Caco-2 (cell line): ENCODE data around the gene FAM3A. TPM values are rescaled to one million over a fixed set of nuclear protein-coding genes. Genes with fewer than 3 reads are reported as not detected.

Experiments
- BruUV-seq: library from RNA; stranded (reverse); fragments of 400-500 nt; replicated peaks from 2 replicates; lab custom pipeline; 2021; lab: Mats Ljungman, UMichigan
- CTCF ChIA-PET: fragments of 300-600 bp; sonication (Branson Sonifier 250); formaldehyde crosslinking; loops from one replicate; lab custom pipeline; 2022; ENCODE audit warnings: antibody characterized with exemption; lab: Charles Lee
- POLR2A ChIA-PET: fragments of 300-600 bp; sonication (Branson Sonifier 250); formaldehyde crosslinking; loops from one replicate; lab custom pipeline; 2022; ENCODE audit warnings: antibody characterized with exemption; lab: Charles Lee
- DNase-seq, 2 experiments: peaks; one replicate each; pipeline versions ENCODE4 v3.0.0 to v3.0.0-alpha.2; 2020 to 2022
- H3K27me3 ChIP-seq: replicated peaks from 2 replicates; pipeline ENCODE4 v1.6.0; 2011; ENCODE audit warnings: low read length; ENCODE audit not compliant: control insufficient read depth, insufficient read depth
- H3K36me3 ChIP-seq: 2 replicates; pipeline ENCODE4 v1.5.1; 2011; ENCODE audit warnings: low read length; ENCODE audit not compliant: control insufficient read depth, insufficient read depth
- H3K4me1 ChIP-seq: fragments of 250-450 bp; sonication (Bioruptor Pico); 2 replicates; pipeline ENCODE4 v1.5.1; 2020; ENCODE audit warnings: mild to moderate bottlenecking
- H3K4me3 ChIP-seq: 2 replicates; pipeline ENCODE4 v1.5.1; 2011; ENCODE audit warnings: low read depth, mild to moderate bottlenecking, control low read depth, low read length
- H3K9me3 ChIP-seq: fragments of 250-450 bp; sonication (Bioruptor Pico); 2 replicates; pipeline ENCODE4 v1.5.1; 2020; ENCODE audit warnings: mild to moderate bottlenecking, moderate library complexity
- H3K27ac Mint-ChIP-seq: one replicate; pipeline ENCODE4 v1.8.0; 2022; ENCODE audit warnings: mixed read lengths; ENCODE audit not compliant: unreplicated experiment
- H3K27me3 Mint-ChIP-seq: one replicate; pipeline ENCODE4 v1.8.0; 2022; ENCODE audit warnings: mixed read lengths; ENCODE audit not compliant: insufficient read depth, unreplicated experiment
- H3K36me3 Mint-ChIP-seq: one replicate; pipeline ENCODE4 v1.8.0; 2022; ENCODE audit warnings: mild to moderate bottlenecking, mixed read lengths; ENCODE audit not compliant: insufficient read depth, unreplicated experiment
- H3K4me1 Mint-ChIP-seq: one replicate; pipeline ENCODE4 v1.8.0; 2022; ENCODE audit warnings: low read depth, mixed read lengths; ENCODE audit not compliant: unreplicated experiment
- H3K4me3 Mint-ChIP-seq: one replicate; pipeline ENCODE4 v1.8.0; 2022; ENCODE audit warnings: mild to moderate bottlenecking, moderate library complexity, mixed read lengths; ENCODE audit not compliant: unreplicated experiment
- H3K9me3 Mint-ChIP-seq: one replicate; pipeline ENCODE4 v1.8.0; 2022; ENCODE audit warnings: mixed read lengths; ENCODE audit not compliant: unreplicated experiment
- CTCF ChIP-seq, 2 experiments: fragments of 200-600 bp in 1 of 2; IDR thresholded peaks; 1 replicate in 1 of 2; 2 replicates in 1 of 2; pipeline versions ENCODE4 v1.5.1 to v1.8.0; 2011 to 2022; ENCODE audit warnings: antibody characterized with exemption in 1 of 2, control low read depth in 1 of 2, inconsistent platforms in 1 of 2, low read depth in 1 of 2, low read length in 1 of 2, mild to moderate bottlenecking in 1 of 2, moderate library complexity in 1 of 2; ENCODE audit not compliant: insufficient read depth in 1 of 2, severe bottlenecking in 1 of 2, unreplicated experiment in 1 of 2
- intact Hi-C: fragments of 100-400 bp; cut with micrococcal nuclease; formaldehyde crosslinking; loops from one replicate; pipeline ENCODE4 v1.10.0; 2022; ENCODE audit not compliant: unreplicated experiment
- total RNA-seq: library from RNA; stranded (reverse); gene quantifications from 2 replicates; pipeline ENCODE4 v1.2.3, GENCODE V29; 2022

Gene FAM3A
- total RNA-seq, 1 experiment from 2014 or later: 27.3 TPM

- Mint-ChIP-seq H3K27me3 (no peaks in the 10 kb centered on the region), H3K4me3 (no peak overlapping the region), H3K9me3 (no peaks in the 10 kb centered on the region), H3K36me3 (peaks cover 20% of the 10 kb centered on the region), H3K27ac (no peak overlapping the region), H3K4me1 (no peaks in the 10 kb centered on the region)
- ChIA-PET CTCF (interaction anchor here (0.6 to 1.4 kb wide), 2 partner anchors 129 to 159 kb away, joined by 4 to 5 read pairs; no protein-coding TSS in a partner anchor), POLR2A (no interaction called here)
- no TSS peak for BruUV-seq
- H3K9me3 ChIP-seq: no peaks in the 10 kb centered on the region
- no peak overlapping the region for H3K4me3 ChIP-seq
- intact Hi-C loops: no loop called here
- DNase-seq: no peak
- TF ChIP-seq CTCF (IDR thresholded peaks at IDR 0.05; ENCODE audit: insufficient read depth in 1 of 2, low read depth in 1 of 2, low read length in 1 of 2, severe bottlenecking in 1 of 2, unreplicated experiment in 1 of 2): no peak
- no peaks in the 10 kb centered on the region for H3K27me3 ChIP-seq
- H3K4me1 ChIP-seq: peaks cover 5% of the 10 kb centered on the region; the same call in 1 of the 2 replicates
- peaks cover 5% of the 10 kb centered on the region; the same call in 1 of the 2 replicates for H3K36me3 ChIP-seq
Measured at GRCh38 chrX:154532690-154533089, 16.7 kb upstream of the FAM3A start.

- Histone ChIP-seq H3K27me3 (no peaks in the 10 kb centered on the region), H3K4me1 (peaks cover 5% of the 10 kb centered on the region; the same call in 1 of the 2 replicates), H3K9me3 (no peaks in the 10 kb centered on the region), H3K36me3 (peaks cover 5% of the 10 kb centered on the region; the same call in 1 of the 2 replicates), H3K4me3 (no peak overlapping the region)
- intact Hi-C loops: no loop called here
- ChIA-PET CTCF (interaction anchor here (0.6 to 1.4 kb wide), 3 partner anchors 14 to 158 kb away, joined by 3 to 5 read pairs (median 5); no protein-coding TSS in a partner anchor), POLR2A (no interaction called here)
- TF ChIP-seq CTCF (IDR thresholded peaks at IDR 0.05; ENCODE audit: insufficient read depth in 1 of 2, low read depth in 1 of 2, low read length in 1 of 2, severe bottlenecking in 1 of 2, unreplicated experiment in 1 of 2): no peak
- H3K36me3 Mint-ChIP-seq: peaks cover 20% of the 10 kb centered on the region
- H3K27ac Mint-ChIP-seq: peak overlapping the region; percentile 6
- H3K4me3 Mint-ChIP-seq: peak overlapping the region; percentile 14
- H3K9me3 Mint-ChIP-seq: no peaks in the 10 kb centered on the region
- DNase-seq: peak in 1 of 2 experiments; percentile 59
- BruUV-seq: no TSS peak
- H3K27me3 Mint-ChIP-seq: no peaks in the 10 kb centered on the region
- no peaks in the 10 kb centered on the region for H3K4me1 Mint-ChIP-seq
Measured at GRCh38 chrX:154531626-154532025, 15.6 kb upstream of the FAM3A start.

GRCh38 chrX:154530286-154530685, 14.3 kb upstream of the FAM3A start:
- ChIA-PET POLR2A (no interaction called here), CTCF (interaction anchor here (0.5 kb wide), 1 partner anchor 14 kb away, joined by 3 read pairs; the partner anchor contains the start of gene FAM3A)
- intact Hi-C loops: no loop called here
- Histone ChIP-seq H3K9me3 (no peaks in the 10 kb centered on the region), H3K4me3 (no peak overlapping the region), H3K4me1 (peaks cover 15% of the 10 kb centered on the region), H3K36me3 (peaks cover 5% of the 10 kb centered on the region; the same call in 1 of the 2 replicates), H3K27me3 (no peaks in the 10 kb centered on the region)
- DNase-seq: no peak
- H3K4me3 Mint-ChIP-seq: no peak overlapping the region
- H3K36me3 Mint-ChIP-seq: peaks cover 31% of the 10 kb centered on the region
- no peaks in the 10 kb centered on the region for H3K9me3 Mint-ChIP-seq
- no peak for TF ChIP-seq CTCF (IDR thresholded peaks at IDR 0.05; ENCODE audit: insufficient read depth in 1 of 2, low read depth in 1 of 2, low read length in 1 of 2, severe bottlenecking in 1 of 2, unreplicated experiment in 1 of 2)
- no peak overlapping the region for H3K27ac Mint-ChIP-seq
- peaks cover 6% of the 10 kb centered on the region for H3K4me1 Mint-ChIP-seq
- no TSS peak for BruUV-seq
- no peaks in the 10 kb centered on the region for H3K27me3 Mint-ChIP-seq
